Adrenal gland (tissue), 5 donors: Measurements from ENCODE around the gene AOPEP.

ENCODE experiments used
- POLR2A ChIP-seq, 2 donors: fragments of 450-650 bp; IDR thresholded peaks; one replicate each; pipeline ENCODE4 v1.6.1; 2017; ENCODE audit warnings: antibody characterized with exemption in 2 of 2, mild to moderate bottlenecking in 2 of 2, moderate library complexity in 1 of 2
- TF ChIP-seq, protein P1 (sequence below), 6 experiments: fragments of 450-650 bp in 4 of 6; fragments of 200-600 bp in 2 of 6; sonication (generic) in 1 of 6; IDR thresholded peaks; 1 replicate in 5 of 6; 2 replicates in 1 of 6; pipeline versions ENCODE4 v1.5.1 to v1.8.0; 2016 to 2021; ENCODE audit warnings: antibody characterized with exemption in 6 of 6, mild to moderate bottlenecking in 2 of 6, moderate library complexity in 1 of 6
- donor health status: DM: no; HTN: no; CAD: no.

DNA sequence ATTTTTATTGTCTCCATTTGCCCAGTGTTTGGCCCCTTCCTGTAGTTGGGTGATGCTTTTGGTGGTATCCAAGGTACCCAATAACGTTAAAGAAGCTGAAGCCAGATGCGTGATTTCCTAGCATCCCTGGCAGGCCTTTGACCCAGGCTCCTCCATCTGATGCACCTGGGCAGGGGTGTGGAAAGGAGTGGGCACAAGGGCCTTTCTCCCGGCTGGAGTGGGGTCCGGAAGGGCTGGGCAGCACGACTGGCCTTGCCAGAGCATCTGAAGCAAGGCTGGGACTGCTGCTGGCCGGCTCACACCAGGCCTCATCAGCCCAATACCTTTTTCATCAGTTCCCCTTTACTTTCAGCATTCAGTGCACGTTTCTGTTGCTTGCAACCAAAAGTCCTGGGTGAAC lies 370.8 kb downstream of the AOPEP start:
- TF ChIP-seq POLR2A (IDR thresholded peaks at IDR 0.05) = no peak
- TF ChIP-seq, protein P1, sequence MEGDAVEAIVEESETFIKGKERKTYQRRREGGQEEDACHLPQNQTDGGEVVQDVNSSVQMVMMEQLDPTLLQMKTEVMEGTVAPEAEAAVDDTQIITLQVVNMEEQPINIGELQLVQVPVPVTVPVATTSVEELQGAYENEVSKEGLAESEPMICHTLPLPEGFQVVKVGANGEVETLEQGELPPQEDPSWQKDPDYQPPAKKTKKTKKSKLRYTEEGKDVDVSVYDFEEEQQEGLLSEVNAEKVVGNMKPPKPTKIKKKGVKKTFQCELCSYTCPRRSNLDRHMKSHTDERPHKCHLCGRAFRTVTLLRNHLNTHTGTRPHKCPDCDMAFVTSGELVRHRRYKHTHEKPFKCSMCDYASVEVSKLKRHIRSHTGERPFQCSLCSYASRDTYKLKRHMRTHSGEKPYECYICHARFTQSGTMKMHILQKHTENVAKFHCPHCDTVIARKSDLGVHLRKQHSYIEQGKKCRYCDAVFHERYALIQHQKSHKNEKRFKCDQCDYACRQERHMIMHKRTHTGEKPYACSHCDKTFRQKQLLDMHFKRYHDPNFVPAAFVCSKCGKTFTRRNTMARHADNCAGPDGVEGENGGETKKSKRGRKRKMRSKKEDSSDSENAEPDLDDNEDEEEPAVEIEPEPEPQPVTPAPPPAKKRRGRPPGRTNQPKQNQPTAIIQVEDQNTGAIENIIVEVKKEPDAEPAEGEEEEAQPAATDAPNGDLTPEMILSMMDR (IDR thresholded peaks at IDR 0.05) = no peak
